ENCODE measurements around the gene FOXC1.

The FOXC1 gene

GRCh38 chr6:1609648-1610496, at the start of gene FOXC1:
FOXC1 (plus strand) TSS chr6:1609915; CDS start chr6:1610446, 531 bp downstream.
- DNase-seq (ENCODE audit: low spot score) = peak; percentile 98

GRCh38 chr6:1560281-1561058, 49.2 kb upstream of the FOXC1 start:
- DNase-seq (ENCODE audit: low spot score) = no peak

GRCh38 chr6:1561355-1561754, 48.4 kb upstream of the FOXC1 start:
- no peak for DNase-seq (ENCODE audit: low spot score)

GRCh38 chr6:1562171-1562955, 47.4 kb upstream of the FOXC1 start:
- DNase-seq (ENCODE audit: low spot score) = no peak

- no peak for DNase-seq (ENCODE audit: low spot score)
Observed at GRCh38 chr6:1569377-1569776, 40.3 kb upstream of the FOXC1 start.

- DNase-seq (ENCODE audit: low spot score) = no peak
Observed at GRCh38 chr6:1570848-1571247, 38.9 kb upstream of the FOXC1 start.

- peak; percentile 37 for DNase-seq (ENCODE audit: low spot score)
Observed at GRCh38 chr6:1572892-1573291, 36.8 kb upstream of the FOXC1 start.

- no peak for DNase-seq (ENCODE audit: low spot score)
Observed at GRCh38 chr6:1574083-1574761, 35.5 kb upstream of the FOXC1 start.

- no peak for DNase-seq (ENCODE audit: low spot score)
Observed at GRCh38 chr6:1574890-1575209, 34.9 kb upstream of the FOXC1 start.

GRCh38 chr6:1575210-1576041, 34.3 kb upstream of the FOXC1 start:
- DNase-seq (ENCODE audit: low spot score) = no peak

GRCh38 chr6:1576166-1576565, 33.5 kb upstream of the FOXC1 start:
- DNase-seq (ENCODE audit: low spot score) = no peak

- no peak for DNase-seq (ENCODE audit: low spot score)
Observed at GRCh38 chr6:1576711-1577110, 33.0 kb upstream of the FOXC1 start.

GRCh38 chr6:1577146-1577680, 32.5 kb upstream of the FOXC1 start:
- DNase-seq (ENCODE audit: low spot score) = no peak

- no peak for DNase-seq (ENCODE audit: low spot score)
Observed at GRCh38 chr6:1577896-1578745, 31.6 kb upstream of the FOXC1 start.

- no peak for DNase-seq (ENCODE audit: low spot score)
Observed at GRCh38 chr6:1579096-1579495, 30.6 kb upstream of the FOXC1 start.

GRCh38 chr6:1580109-1580508, 29.6 kb upstream of the FOXC1 start:
- peak; percentile 37 for DNase-seq (ENCODE audit: low spot score)

GRCh38 chr6:1580585-1580984, 29.1 kb upstream of the FOXC1 start:
- no peak for DNase-seq (ENCODE audit: low spot score)

- no peak for DNase-seq (ENCODE audit: low spot score)
Observed at GRCh38 chr6:1581120-1581991, 28.4 kb upstream of the FOXC1 start.

- no peak for DNase-seq (ENCODE audit: low spot score)
Observed at GRCh38 chr6:1584146-1584545, 25.6 kb upstream of the FOXC1 start.
